GM10248 (cell line): Measurements from ENCODE around the gene STK16.

Source experiments
- CTCF ChIA-PET: fragments of 300-600 bp; sonication (Branson Sonifier 250); formaldehyde crosslinking; extraction: SDS; loops from one replicate; lab custom pipeline; 2021; ENCODE audit warnings: antibody characterized with exemption; lab: Yijun Ruan, JAX
- POLR2A ChIA-PET: fragments of 350-650 bp; sonication (Branson Sonifier 250); formaldehyde crosslinking; extraction: SDS; loops from one replicate; lab custom pipeline; 2020; ENCODE audit warnings: antibody characterized with exemption; lab: Yijun Ruan, JAX
- DNase-seq: peaks from one replicate; pipeline ENCODE4 v3.0.0; 2012; ENCODE audit errors: extremely low spot score
- TF ChIP-seq, protein P1 (sequence below): IDR thresholded peaks from 2 replicates; pipeline ENCODE4 v1.5.1; 2012; ENCODE audit warnings: mild to moderate bottlenecking, low read depth; ENCODE audit errors: extremely low read depth, missing control alignments, control extremely low read depth

STK16 gene

DNA sequence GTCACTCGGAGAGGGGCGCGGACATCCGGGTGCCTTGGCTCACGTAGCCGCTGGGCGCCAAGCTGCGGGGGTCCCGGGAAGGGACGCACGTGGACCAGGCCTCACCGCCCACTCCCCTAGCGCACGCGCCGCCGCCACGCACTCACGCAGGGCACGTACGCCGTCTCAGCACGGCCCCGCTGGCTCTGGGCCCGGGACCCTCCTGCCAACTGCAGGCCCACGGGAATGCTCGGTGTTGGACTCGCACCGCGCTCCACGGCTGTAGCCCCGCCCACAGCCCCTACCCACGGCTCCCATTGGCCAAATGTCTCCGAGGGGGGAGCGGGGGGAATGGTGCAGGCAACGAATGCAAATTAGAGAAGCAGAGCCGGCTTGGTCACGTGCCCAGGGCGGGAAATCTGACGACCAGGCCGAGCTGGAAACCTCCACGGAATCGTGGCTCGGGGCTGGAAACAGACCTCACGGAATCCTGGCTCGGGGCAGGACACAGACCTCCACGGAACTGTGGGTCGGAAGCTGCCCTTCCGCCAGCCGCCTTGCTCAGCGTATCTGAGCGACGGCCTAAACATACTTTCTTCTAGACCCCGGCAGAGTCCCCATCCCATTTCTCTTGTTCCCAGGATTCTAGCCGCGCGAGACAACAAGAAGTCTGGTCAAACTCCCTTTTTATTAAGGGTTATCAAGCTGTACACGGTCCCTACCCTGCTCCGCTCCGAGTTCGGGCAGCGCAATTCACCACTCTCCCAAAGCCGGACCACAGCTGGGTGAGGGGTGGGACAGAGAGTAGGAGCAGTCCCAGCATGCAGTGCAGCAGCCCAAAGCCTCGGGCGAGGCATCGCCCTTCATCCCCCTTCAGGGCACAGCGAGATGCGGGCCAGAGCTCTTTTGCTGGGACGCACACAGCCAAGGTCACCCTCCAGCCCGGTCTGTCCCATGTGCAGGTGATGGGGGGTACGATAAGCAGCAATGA lies 26.3 kb upstream of the STK16 start, which contains the start of gene ABCB6:
Gene ABCB6, minus strand, starts transcription at position 227 of the 970 bp plus-strand sequence. CDS start 285 bp downstream, outside the sequence.
- CTCF ChIA-PET, result interaction anchor here (0.6 to 1.8 kb wide), 6 partner anchors 19 to 76 kb away, joined by 3 to 6 read pairs (median 4); partner anchors contain the start of gene DNAJB2
- DNase-seq, result peak; percentile 93
- POLR2A ChIA-PET, result interaction anchor here (0.6 to 0.8 kb wide), 3 partner anchors 36 to 47 kb away, joined by 3 to 4 read pairs (median 3); no protein-coding TSS in a partner anchor
- TF ChIP-seq, protein P1, sequence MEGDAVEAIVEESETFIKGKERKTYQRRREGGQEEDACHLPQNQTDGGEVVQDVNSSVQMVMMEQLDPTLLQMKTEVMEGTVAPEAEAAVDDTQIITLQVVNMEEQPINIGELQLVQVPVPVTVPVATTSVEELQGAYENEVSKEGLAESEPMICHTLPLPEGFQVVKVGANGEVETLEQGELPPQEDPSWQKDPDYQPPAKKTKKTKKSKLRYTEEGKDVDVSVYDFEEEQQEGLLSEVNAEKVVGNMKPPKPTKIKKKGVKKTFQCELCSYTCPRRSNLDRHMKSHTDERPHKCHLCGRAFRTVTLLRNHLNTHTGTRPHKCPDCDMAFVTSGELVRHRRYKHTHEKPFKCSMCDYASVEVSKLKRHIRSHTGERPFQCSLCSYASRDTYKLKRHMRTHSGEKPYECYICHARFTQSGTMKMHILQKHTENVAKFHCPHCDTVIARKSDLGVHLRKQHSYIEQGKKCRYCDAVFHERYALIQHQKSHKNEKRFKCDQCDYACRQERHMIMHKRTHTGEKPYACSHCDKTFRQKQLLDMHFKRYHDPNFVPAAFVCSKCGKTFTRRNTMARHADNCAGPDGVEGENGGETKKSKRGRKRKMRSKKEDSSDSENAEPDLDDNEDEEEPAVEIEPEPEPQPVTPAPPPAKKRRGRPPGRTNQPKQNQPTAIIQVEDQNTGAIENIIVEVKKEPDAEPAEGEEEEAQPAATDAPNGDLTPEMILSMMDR, result no peak

DNA sequence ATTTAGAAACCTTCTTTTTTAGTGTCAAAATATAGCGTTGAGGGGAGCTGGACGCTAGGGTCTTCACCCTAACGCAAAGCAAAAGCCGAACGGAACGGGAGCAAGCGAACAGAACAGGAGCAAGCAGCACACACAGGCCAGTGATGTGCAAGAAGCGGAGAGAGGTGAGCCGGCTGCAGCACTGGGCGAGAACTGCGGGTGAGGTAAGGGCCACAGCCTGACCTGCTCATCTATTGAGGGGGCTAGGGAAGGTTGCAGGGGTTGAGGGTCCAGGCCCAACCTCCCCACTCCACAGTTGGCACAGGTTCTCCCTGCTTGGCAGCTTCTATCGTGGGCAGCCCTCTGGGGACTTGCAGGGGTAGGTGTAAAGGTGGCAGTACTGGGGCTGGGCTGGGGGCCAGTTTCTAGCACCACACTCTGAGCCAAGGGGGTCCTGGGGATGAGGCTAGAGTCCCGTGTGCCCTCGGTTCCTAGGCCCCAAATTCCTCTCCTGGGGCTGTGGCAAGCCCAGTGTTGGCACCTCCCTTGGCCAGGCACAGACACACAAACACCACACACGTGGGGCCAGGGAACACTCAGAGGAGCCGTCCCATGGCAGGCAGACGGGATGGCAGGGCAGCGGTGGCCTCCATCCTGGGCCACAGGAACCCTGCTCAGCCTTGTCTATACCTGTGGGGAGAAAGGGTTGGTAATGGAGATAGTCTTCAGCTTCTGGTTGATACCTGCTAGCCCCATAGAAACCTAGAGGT lies 25.3 kb upstream of the STK16 start:
- CTCF ChIA-PET, result interaction anchor here (0.9 to 1.8 kb wide), 5 partner anchors 10 to 75 kb away, joined by 3 to 6 read pairs (median 3); partner anchors contain the start of gene ANKZF1

DNA sequence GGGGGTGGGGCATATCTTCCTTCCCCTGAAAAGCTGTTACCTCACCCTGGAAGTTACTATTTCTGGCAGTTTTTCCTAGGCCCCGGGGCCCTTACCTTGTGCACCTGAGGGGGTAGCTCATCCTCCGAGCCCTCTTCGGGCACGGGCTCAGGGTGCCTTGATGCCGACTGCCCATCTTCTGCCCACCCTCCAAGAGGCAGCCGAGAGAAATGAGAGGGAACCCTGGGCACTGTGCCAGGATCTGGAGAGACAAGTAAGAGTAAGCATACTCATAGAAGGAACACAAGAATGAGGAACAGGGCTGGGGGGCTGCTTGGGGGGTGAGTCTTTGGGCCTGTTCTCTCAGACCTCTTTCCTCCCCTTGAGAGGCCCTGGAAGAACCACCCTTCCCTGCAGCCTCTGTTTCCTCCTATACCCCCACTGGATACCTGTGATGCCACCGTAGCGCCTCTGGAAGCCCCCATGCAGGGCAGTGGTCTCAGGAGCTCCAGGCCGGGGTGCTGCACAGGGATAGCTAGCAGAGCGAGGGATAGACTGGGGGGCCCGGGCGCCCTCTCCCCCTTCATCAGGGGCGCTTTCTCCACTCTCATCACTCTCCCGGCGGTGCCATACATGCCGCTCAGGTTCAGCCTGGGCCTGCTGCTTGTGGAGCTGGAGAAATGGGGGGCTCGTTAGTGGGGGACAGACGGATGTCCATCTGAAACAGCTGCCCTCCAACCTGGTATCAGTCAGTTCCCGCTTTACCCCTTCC lies 24.5 kb upstream of the STK16 start:
- POLR2A ChIA-PET, result no interaction called here
- CTCF ChIA-PET, result interaction anchor here (0.9 to 1.2 kb wide), 3 partner anchors 9 to 74 kb away, joined by 3 read pairs; partner anchors contain the start of gene ANKZF1
- TF ChIP-seq, protein P1, result no peak
- DNase-seq, result no peak

More for the DNA sequence above, 25.3 kb upstream of the STK16 start:
- DNase-seq, result no peak
- TF ChIP-seq, protein P1, result no peak
- POLR2A ChIA-PET, result no interaction called here

DNA sequence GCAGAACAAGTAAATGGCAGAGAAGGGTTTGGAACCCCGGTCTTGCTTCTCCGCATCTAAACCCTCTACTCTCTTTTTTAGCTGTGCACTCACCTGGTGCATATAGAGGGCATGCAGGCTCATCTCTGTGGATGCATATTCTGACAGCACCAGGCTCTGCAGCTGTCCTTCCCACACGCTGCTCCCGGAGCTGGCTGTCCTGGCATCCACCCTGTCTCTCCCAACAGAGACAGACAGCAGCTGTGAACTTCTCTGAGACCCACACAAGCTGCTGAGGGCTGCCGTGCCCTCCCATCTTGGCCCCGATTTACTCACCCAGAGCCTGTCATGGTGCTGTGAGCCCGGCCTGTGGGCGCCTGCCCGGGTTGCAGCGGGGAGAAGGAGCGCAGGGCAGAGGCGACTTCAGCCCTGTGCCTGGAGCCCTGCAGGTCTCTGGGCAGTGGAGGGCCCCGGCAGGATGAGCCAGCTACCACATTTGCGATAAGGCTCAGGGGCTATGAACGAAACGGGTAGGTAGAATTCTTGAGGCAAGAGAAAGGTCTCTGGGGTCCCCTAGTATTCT lies 23.2 kb upstream of the STK16 start:
- ChIA-PET POLR2A (no interaction called here), CTCF (interaction anchor here (0.6 to 1.2 kb wide), 4 partner anchors 13 to 73 kb away, joined by 3 to 5 read pairs (median 4); no protein-coding TSS in a partner anchor)
- DNase-seq, result no peak
- TF ChIP-seq, protein P1, result no peak

DNA sequence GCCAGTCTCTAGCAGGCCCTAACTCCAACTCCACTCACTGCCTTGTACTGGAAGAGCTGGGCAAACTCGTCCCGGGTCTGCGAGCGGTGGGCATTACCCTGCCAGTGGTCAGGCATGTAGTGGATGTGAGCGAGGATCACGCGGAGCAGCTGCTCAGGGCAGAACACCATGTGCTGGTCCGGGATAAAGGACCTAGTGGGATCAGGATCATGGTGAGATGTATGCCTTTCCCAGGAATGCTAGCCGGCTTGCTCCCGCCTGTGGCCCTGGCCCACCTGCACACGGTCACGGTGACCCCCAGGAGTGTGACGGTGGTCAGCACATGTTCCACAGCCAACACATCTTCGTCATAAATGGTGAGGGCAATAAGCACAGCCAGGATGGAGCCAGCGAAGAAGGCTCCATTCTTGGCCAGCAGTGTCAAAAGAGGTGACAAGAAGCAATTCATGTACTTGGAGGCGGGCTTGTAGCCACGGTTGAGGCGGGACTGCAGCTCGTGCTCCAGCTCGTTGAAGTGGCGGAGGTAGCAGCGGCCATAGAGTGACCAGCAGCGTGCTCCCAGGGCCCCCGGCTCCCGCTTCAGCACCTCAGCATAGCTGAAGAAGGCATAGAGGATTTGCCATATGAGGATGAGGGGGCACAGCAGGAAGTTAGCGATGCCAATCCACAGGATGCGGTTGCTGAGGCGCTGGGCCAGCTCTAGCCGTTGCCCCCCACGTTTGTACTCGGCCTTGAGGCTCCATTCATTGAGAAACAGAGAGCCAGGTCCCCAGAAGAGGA lies 21.3 kb upstream of the STK16 start:
- TF ChIP-seq, protein P1, result no peak
- no peak for DNase-seq
- ChIA-PET CTCF (interaction anchor here (1.2 to 1.4 kb wide), 2 partner anchors 52 to 71 kb away, joined by 3 read pairs; no protein-coding TSS in a partner anchor), POLR2A (no interaction called here)
